Left cardiac atrium (tissue), 4 donors: Measurements from ENCODE around the gene ECPAS. TPM values are rescaled to one million over a fixed set of nuclear protein-coding genes. Genes with fewer than 3 reads are reported as not detected.
"Not testable (repeated sequence)": the region's sequence is repeated elsewhere in the genome, so short reads cannot be mapped to it uniquely, and the experiment has no call there.

Experiments
- ATAC-seq, 2 donors: fragments of 200-7000 bp; cut with Tn5 transposase; one replicate each; pipeline ENCODE4 v1.9.1; 2020; ENCODE audit warnings: mild to moderate bottlenecking in 2 of 2, moderate library complexity in 2 of 2
- DNase-seq: peaks from one replicate; pipeline ENCODE4 v3.0.0-alpha.2; 2020
- intact Hi-C, 2 donors: fragments of 100-400 bp; cut with DNase I; formaldehyde crosslinking; loops; one replicate each; pipeline versions ENCODE4 v1.14.1 to v1.15.1; 2022 to 2023
- total RNA-seq, 2 donors: library from RNA; stranded (reverse); fragmentation: NEBNext Ultra II Directional; extraction: Animal tissue kit (Norgen Biotek cat#: 25700); gene quantifications; one replicate each; pipeline ENCODE4 v1.2.1, GENCODE V29; 2021
- donor health status: DM: no; HTN: yes; CAD: no.
- donor health status: DM: no; HTN: yes; CAD: no; lungs with severe emphysema.
- donor health status: DM: yes; HTN: yes; CAD: no.
- donor health status: Dilated cardiomyopathy.

ECPAS gene
- total RNA-seq, 2 donors from 2014 or later: 81.9 to 87.8 TPM

- no peak for DNase-seq
- no peak for ATAC-seq
- intact Hi-C loops: no loop called here
Observed at GRCh38 chr9:111438541-111439235, 45.5 kb downstream of the ECPAS start.

GRCh38 chr9:111436571-111436970 is 47.6 kb downstream of the ECPAS start:
- DNase-seq (no peak), ATAC-seq (no peak)
- intact Hi-C loops: no loop called here

- ATAC-seq (no peak), DNase-seq (no peak)
- intact Hi-C loops: no loop called here
Observed at GRCh38 chr9:111433082-111433481, 51.1 kb downstream of the ECPAS start.

DNA sequence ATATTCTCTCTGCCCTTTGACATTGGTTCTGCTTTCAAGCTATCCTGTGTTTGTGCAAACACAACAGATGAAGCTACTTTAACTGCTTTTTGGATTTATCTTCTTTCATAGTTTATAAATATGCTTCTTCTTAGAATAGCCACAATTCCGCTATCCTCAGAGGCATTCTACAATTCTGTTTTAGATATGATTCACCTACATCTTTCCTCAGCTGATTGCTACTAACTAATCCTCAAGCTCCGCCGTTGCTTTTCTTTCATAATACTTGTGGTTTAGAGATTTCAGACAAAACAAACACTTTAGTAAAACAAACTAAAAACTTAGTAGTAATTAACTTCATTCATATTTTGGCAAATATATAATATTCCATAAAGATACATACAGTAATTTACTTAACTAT is 52.5 kb downstream of the ECPAS start:
- intact Hi-C loops: no loop called here
- no peak for DNase-seq
- no peak for ATAC-seq

DNA sequence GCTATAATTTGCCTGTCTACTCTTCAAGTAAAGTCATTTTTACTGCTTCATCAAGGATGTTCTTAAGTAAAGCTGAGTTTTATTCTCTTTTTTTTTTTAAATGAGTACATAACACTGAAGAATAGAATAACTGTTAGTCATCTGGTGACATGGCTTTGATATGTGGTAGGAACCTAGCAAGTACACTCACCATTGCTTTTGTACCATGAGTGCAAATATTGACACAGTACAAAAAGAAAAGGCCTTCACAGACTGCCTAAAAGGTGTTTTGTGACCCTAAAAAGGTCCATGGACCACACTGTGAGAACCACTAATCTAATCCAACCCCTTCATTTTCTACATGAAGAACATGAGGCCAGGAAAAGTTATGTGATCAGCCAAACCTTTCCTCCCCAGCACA is 55.0 kb downstream of the ECPAS start:
- no peak for ATAC-seq
- intact Hi-C loops: loop anchor here in 1 of 2 donors (10.0 kb wide), 1 partner anchor 54 kb away; no protein-coding TSS in a partner anchor

GRCh38 chr9:111427186-111427585 is 57.0 kb downstream of the ECPAS start:
- DNase-seq: no peak
- peak in 1 of 2 donors; percentile 53 for ATAC-seq
- intact Hi-C loops: loop anchor here in 1 of 2 donors (10.0 kb wide), 1 partner anchor 52 kb away; no protein-coding TSS in a partner anchor

More for the DNA sequence above, 55.0 kb downstream of the ECPAS start:
- DNase-seq: no peak

DNA sequence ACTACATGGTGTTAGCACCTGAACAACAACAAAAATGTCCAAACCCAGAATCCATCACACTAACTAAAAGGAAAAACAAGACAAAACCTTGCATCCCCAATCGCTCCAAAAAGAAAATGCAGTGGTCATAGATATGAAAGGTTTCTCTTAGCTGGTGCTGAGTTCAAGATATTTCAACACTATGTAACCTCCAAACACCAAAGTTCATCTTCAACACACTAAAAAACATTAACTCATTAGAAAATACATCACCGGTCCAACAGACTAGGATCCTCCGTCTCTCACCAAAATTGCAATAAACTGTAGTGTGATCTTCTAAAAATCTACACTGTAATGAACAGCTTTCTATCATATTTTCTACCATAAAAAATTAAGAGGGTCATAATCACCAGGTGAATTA is 60.8 kb downstream of the ECPAS start:
- intact Hi-C loops: loop anchor here in 1 of 2 donors (10.0 kb wide), 1 partner anchor 49 kb away; no protein-coding TSS in a partner anchor
- DNase-seq (no peak), ATAC-seq (no peak)

DNA sequence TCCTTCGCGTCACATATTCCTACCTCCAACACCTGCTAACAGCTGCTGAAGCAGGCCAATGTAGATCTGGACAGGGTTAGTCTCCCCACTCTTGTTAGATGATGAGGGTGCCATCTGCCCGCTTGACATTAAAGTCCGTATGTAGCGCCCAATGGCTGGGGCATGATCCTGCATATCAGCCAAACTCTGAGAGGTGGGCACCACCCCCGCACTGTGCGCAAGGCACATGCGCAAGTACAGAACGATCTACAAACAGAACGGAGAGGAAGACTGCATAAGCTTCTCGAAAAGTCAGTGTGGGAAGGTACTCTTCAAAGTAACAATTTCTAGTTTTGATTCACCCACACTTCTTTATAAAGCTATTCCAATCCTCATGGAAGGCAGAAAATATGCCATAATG is 69.8 kb downstream of the ECPAS start:
- intact Hi-C loops: no loop called here
- ATAC-seq (no peak), DNase-seq (no peak)

- ATAC-seq (no peak), DNase-seq (no peak)
- intact Hi-C loops: no loop called here
Observed at GRCh38 chr9:111413996-111414395, 70.2 kb downstream of the ECPAS start.

DNA sequence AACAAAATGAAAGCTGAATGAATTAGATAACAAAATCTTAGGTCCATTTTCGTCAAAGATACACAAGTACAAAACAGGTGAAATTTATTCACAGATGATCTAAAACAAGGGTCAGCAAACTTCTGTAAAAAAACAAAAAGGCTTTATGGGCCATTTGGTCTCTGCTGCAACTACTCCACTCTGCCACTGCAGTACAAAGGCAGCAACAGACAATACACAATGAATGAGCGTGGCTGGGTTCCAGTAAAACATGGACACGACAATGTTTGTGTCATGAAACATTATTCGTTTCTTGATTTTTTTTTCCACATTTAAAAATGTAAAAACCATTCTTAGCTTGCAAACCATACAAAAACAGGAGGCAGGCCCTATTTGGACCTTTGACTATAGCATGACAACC is 71.9 kb downstream of the ECPAS start:
- intact Hi-C loops: no loop called here
- ATAC-seq (no peak), DNase-seq (no peak)

DNA sequence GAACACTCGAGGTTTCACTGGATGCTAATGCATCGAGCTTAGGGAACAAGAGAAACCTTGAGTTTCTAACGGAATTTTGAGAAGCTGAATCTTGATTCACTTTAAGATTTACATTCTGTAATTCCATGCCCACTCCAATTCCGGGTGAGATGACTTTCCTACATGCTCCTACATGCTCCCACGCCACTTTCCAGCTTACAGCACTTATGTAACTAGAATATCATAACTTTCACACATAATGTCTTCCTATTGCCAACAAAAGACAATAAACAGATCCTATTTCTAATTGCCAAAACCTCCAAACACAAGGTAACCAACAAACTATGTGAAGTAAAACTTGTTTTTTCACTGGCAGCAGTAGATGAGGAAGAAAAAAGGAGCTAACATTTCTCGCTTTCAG is 72.9 kb downstream of the ECPAS start:
- intact Hi-C loops: no loop called here
- DNase-seq (no peak), ATAC-seq (no peak)

DNA sequence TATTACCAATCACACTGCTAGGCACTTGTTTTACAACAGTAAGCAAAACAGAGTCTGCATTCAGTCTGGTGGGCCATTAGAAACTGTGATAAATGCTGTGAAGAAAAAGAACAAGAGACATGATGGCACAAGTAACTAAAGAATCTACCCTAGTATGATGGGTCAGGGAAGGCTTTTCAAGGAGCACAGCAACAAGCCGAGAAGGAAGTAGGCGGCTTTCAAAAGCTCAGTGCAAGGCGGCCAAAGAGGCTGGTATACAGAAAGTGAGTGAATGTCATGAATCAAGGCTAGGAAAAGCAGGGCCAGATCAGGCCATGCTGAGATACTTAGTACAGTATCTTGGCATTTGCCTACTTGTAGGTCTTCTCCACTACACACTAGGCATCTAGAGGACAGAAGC is 76.4 kb downstream of the ECPAS start:
- no peak for DNase-seq
- intact Hi-C loops: loop anchor here in 1 of 2 donors (5.0 kb wide), 1 partner anchor 46 kb away; no protein-coding TSS in a partner anchor

GRCh38 chr9:111405701-111406100 is 78.5 kb downstream of the ECPAS start:
- no peak for DNase-seq

More for the DNA sequence above, 76.4 kb downstream of the ECPAS start:
- no peak for ATAC-seq

DNA sequence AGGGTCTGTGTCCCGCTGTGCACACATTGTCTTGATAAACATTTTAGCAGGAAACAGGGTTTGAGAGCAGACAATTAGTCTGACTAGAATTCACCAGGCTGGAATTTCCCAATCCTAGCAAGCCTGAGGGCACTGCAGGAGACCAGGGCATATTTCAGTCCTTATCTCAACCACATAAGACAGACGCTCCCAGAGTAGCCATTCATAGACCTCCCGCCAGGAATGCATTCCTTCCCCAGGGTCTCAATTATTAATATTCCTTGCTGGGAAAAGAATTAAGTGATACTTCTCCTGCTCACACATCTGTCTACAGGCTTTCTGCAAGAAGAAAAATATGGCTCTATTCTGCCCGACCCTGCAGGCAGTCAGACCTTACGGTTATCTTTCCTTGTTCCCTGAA is 82.7 kb downstream of the ECPAS start:
- ATAC-seq, intact Hi-C loops, DNase-seq: not testable (repeated sequence)

More at GRCh38 chr9:111405701-111406100, 78.5 kb downstream of the ECPAS start:
- intact Hi-C loops: loop anchor here in 1 of 2 donors (5.0 kb wide), 1 partner anchor 43 kb away; no protein-coding TSS in a partner anchor
- ATAC-seq: no peak

DNA sequence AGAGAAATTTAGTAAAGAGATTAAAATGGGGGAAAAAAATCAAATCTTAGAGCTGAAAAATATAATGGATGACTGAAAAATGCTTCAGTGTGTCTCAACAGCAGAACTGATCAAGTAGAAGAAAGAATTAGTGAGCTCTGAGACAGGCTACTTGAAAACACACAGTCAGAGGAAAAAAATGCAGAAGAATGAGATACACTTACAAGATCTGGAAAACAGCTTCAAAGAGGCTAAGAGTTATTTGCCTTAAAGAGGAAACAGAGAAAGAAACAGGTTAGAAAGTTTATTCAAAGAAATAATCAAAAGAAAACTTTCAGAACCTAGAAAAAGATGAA is 83.7 kb downstream of the ECPAS start:
- intact Hi-C loops: no loop called here
- no peak for DNase-seq

GRCh38 chr9:111399772-111400563 is 84.2 kb downstream of the ECPAS start:
- ATAC-seq (no peak), DNase-seq (no peak)
- intact Hi-C loops: no loop called here

More for the DNA sequence above, 83.7 kb downstream of the ECPAS start:
- ATAC-seq: no peak

DNA sequence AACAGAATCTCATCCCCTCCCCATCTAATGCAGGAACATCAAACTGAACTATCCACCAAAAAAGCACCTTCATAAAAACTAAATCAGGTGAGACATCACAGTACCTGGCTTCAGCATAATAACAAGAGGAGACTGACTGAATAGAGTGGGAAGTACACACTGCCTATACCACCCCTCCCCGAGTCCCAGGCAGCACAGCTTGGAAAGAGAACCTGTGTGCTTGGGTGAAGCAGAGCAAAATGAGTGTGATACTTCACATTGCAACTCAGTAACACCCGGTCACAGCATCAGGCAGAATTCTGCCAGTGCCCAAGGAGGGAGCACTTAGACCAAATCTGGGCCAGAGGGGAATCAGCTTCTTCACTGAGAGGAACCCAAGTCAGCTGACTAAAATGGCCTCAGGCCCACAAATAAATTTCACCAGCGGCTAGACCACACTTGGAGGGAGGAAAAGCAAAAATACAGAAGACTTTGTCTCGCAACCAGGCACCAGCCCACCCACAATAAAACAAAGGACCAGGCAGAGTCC is 84.9 kb downstream of the ECPAS start:
- ATAC-seq (peak in 1 of 2 donors; percentile 55), DNase-seq (no peak)
- intact Hi-C loops: no loop called here

- ATAC-seq: no peak
- intact Hi-C loops: no loop called here
- no peak for DNase-seq
Observed at GRCh38 chr9:111393971-111394370, 90.2 kb downstream of the ECPAS start.

DNA sequence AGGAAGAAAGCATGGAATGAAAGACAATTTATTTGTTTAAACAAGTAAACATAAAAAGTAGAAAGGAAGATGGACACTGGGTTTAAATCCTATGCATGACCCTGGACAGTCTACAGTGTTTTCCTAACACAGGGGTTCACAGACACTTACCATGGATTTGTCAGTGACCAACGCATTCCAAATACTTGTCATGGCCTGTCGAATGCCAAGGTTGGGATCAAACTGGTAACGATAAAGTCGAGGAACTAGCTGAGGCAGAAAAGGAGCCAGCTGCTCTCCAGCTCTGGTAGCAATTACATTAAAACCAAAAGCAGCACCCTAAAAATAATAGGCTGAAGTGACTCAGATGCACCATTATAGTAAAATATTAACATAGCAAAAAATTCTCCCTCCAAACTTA is 94.8 kb downstream of the ECPAS start:
- no peak for ATAC-seq
- DNase-seq: no peak
- intact Hi-C loops: no loop called here

DNA sequence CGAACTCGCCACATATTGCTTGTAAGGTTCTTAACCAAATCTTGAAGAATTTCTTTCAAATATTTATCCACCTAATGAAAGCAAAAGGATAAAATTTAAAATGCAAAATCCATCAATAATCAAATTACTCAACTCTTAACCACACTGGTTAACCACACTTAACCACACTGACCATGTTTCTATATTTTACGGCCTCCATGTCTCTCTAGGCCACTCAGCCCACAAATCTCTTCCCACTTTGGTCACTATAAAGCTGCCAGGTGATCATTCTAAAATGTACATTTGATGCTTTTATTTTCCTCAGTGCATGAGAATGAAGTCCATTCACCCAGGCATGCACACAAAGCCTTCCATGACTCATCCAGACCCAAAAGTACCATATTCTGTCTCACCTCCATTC is 97.8 kb downstream of the ECPAS start:
- DNase-seq (no peak), ATAC-seq (no peak)
- intact Hi-C loops: no loop called here
